GM18909 (cell line): Measurements from ENCODE around the gene PTK6.

Source experiments
- ATAC-seq: cut with Tn5 transposase; IDR thresholded peaks from one replicate; pipeline ENCODE4 v1.9.1; 2021; ENCODE audit warnings: mild to moderate bottlenecking; ENCODE audit not compliant: unreplicated experiment, poor library complexity

The PTK6 gene

GRCh38 chr20:63570281-63571086 lies 33.3 kb upstream of the PTK6 start:
- no peak for ATAC-seq

DNA sequence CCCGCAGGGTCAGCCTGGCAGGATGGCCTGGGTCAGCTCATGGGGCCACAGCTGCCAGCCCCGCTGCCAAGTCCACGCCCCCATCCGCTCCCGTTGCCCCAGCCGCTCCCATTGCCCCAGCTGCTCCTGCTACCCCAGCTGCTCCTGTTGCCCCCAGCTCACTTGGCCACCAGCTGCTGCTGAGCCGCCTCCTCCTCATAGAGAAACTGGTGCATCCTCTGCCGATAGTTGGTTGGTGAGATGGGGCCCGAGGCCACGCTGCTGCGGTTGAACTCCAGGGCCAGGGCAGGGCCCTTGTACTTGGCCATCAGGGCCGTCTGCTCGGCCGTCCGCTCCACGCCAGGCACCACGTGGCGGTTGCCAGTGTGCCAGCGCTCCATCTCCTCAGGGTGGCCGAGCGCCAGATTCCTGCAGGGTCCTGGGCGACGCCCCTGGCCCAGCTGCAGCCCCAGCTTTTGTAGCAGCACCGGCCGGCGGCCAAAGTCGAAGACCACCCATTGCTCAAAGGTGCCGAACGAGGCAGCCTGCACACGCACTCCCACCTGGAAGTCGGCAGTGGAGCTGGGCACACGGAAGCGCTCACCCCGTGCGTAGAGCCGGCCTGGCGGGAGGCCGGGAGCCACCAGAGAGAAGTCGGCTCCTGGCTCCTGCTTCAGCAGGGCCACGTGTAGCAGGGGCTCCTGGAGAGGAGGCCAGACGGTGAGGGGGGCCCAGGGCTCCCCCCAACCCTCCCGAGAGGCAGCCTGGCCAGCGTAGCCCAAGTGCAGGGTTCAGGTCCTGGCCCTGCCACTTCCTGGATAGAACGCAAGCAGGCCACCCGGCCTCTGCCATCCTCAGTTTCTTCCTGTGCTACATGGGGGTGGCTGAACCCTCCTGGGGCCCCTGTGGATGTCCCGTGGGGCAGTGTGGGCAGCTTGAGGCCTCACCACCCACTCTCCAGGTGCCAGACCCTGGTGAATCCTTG lies 32.1 kb upstream of the PTK6 start:
- ATAC-seq = no peak

DNA sequence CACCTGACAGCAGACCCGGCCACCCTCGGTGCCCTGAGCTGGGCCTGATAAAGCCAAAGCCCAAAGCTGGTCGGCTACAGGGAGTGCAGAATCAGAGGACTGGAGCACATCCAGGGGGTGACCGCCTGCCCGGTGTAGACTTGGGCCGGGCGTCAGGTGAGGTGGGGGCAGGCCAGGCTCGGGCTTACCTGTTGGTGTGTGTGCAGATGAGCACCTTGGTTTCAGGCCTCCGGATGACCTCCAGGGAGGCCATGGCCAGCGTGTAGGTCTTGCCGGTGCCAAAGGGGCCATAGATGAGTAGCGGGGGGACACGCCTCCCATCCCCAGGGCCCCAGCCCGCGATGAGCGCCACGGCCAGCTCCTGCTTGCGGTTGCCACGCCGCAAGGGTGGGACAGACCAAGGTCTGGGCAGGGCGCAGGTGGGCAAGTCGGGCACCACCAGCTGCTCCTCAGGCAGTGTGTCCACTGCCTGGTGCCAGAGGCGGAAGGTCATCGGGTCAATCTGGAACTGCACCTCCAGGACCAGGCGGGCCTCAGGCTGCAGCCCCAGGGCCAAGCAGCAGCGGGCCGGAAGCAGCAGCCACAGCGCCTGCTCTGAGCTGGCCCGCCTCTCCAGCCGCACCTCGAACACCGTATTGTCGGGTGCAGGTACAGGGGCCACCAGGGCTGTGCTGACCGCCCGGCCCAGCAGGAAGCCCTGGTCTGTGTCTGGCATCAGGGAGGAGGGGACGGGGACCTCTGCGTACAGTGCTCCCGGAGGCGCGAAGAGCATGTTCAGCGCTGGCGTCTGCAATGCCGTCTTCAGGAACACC lies 31.2 kb upstream of the PTK6 start:
- peak; percentile 15 for ATAC-seq

GRCh38 chr20:63567386-63568169 lies 30.4 kb upstream of the PTK6 start:
- ATAC-seq = peak; percentile 69

DNA sequence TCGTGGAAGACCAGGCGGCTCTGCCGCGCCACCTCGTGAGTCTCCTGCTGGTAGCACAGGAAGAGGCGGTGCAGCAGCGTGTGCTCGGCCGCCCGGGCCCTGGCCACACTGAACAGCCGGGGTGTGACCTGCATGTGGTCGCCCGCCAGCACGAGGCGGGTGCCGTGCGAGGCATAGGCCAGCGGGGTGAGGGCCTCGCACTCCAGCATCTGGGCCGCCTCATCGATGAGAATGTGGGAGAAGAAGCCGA lies 29.9 kb upstream of the PTK6 start:
- no peak for ATAC-seq

GRCh38 chr20:63566395-63567135 lies 29.4 kb upstream of the PTK6 start:
- no peak for ATAC-seq

- ATAC-seq = no peak
Observed at GRCh38 chr20:63565699-63566335, 28.6 kb upstream of the PTK6 start.

DNA sequence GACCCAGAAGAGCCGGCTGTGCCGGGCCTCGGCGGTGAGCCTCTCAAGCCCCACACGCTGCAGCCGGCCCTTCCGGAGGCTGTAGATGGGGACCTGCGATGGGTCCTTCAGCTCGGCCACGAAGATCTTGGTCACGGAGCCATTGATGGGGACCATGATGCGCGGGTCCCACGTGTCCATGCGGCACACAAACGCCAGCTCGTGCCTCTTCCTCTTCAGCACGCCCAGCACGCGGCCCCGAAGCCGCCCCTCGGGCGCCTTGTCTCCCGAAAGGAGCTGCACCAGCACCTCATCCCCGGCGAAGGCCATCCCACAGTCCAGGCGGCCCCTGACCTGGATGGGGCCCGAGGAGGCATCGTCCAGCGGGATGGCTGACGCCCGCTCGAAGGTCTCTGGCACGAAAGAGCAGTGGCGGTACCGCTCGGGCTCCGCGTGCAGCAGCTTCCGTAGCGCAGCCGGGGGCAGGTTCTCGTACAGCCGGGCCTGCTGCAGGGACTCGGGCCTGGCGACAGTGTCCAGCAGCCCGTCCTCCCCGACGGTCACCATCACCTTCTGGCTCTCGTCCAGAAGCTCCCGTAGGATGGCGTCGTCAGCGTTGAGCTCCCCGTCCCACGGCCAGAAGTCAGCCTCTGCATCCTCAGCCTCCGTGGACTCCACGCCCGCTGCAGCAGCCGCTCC lies 28.0 kb upstream of the PTK6 start:
- ATAC-seq = no peak

GRCh38 chr20:63564036-63564810 lies 27.0 kb upstream of the PTK6 start:
- no peak for ATAC-seq

DNA sequence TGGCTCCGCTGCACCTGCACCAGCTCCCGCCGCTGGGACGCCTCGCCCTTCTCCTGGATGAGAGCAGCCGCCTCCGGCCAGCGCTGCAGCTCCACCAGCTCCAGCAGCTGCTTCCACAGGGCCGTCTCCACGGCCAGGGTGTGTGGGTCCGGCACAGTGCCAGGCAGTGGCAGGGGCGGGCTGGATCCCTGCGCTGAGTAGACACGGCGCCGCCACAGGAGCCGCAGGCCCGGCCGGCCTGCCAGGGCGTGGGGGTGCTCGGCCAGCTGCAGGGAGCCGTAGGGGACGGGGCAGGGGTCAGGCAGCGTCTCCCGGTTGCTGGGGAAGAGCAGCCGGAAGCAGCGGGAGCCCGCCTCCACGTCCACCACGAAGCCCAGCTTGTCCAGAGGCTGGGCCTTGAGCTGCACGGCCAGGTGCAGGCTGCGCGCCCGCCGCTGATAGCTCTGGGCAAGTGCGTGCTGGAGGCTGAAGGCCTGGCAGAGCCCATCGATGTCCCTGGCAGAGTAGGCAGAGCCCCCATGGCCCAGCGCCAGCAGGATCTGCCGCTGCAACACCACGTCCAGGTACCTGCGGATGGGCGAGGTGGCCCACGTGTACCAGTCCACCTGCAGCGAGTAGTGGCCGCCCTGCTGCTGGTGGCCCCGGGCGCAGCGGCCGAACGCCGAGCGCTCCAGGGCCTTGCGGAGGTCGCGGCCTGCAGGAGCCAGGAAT lies 26.2 kb upstream of the PTK6 start:
- no peak for ATAC-seq

DNA sequence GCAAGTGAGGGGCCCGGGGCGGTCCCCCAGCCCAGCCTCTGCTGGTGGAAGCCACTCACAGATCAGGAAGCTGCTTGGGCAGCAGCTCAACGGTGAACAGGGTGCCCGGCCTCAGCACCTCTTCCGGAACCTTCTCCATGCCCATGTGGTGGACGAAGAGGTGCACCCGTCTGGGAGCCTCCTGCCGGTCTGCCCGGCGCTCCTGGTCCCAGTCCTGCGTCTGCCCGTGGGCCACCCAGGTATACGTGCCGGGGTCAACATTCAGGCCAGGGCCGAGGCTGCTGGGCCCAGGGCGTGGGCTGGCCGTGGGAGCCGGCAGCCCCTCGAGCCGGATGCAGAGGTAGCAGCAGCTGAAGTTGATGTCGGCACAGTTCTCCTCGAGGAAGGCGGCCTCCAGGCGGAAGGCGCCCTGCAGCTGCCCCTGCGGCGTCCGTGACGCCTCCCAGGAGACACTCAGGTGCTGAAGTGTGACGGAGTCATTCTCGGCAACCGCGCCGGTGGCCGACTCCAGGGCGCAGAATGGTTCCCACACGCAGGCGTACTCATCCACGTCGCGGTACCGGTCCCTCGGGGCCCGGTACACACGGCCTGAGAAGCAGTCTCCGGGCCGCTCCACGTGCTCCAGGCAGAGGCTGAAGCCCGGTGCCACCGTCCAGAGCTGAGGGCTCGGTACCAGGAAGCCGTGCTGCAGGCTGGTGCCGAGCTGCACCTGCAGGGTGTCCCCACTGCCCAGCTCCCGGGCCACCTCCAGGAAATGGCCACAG lies 25.5 kb upstream of the PTK6 start:
- ATAC-seq = no peak

GRCh38 chr20:63561624-63562396 lies 24.6 kb upstream of the PTK6 start:
- ATAC-seq = no peak

DNA sequence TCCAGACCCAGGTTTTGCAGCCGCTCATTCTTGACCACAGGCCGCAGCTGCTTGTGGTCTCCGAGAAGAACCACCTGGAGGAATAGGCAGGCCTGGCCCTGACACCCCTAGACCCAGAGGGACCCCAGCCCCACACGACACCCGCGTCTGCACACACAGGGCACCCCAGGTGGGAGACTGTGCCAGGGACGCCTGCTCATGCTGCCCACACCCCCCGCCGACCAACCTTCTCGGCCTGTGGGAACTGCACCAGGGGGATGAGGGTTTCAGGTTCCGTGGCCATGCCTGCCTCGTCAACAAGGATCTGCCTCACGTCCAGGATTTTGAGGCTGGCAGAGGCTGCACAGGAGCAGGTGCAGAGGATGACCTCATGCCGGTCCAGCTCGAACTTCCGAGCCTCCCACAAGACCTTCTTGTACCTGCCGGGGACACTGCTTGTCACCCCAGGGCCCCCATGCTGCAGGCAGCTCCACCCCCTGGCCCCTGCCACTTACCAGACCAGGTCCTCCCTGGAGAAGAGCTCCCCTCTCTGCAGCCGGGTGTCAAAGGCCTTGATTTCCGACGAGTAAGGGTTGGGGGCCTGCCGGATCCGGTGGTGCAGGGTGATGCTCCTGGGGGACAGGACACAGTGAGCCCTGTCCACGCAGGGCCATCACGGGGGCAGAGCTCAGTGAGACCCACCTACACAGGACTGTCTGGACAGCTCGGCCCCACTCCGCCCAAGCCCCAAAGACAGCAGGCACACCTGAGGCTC lies 23.9 kb upstream of the PTK6 start:
- no peak for ATAC-seq

- no peak for ATAC-seq
Observed at GRCh38 chr20:63560333-63560805, 23.2 kb upstream of the PTK6 start.
